ENCODE data around the gene PRKAG2.

GRCh38 chr7:151781161-151781845, 95.6 kb downstream of the PRKAG2 start:
- TF ChIP-seq CTCF (IDR thresholded peaks at IDR 0.05; ENCODE audit: low read depth, low read length, poor library complexity, severe bottlenecking) (no peak), EZH2phosphoT487 (IDR thresholded peaks at IDR 0.05; ENCODE audit: borderline replicate concordance, low read length) (no peak)

All from DOHH2 (cell line).